Activated CD8-positive, alpha-beta memory T cell treated with anti-CD3 and anti-CD28 coated beads, Interleukin-2, amount 50 U/mL, for 48 hours (primary cell): Measurements from ENCODE around the gene BFAR.
"Not testable (repeated sequence)": the region's sequence is repeated elsewhere in the genome, so short reads cannot be mapped to it uniquely, and the experiment has no call there.

Experiments used
- DNase-seq: peaks from one replicate; pipeline ENCODE4 v3.0.0-alpha.2; 2020

BFAR gene

GRCh38 chr16:14636179-14636950, 3.6 kb downstream of the BFAR start:
- DNase-seq: not testable (repeated sequence)

- DNase-seq: not testable (repeated sequence)
Observed at GRCh38 chr16:14636951-14637240, 4.1 kb downstream of the BFAR start.

GRCh38 chr16:14640538-14640937, 7.8 kb downstream of the BFAR start:
- DNase-seq: no peak

- DNase-seq: no peak
Observed at GRCh38 chr16:14641206-14641605, 8.5 kb downstream of the BFAR start.

GRCh38 chr16:14641926-14642325, 9.2 kb downstream of the BFAR start:
- no peak for DNase-seq

- no peak for DNase-seq
Observed at GRCh38 chr16:14649816-14650215, 17.1 kb downstream of the BFAR start.

- no peak for DNase-seq
Observed at GRCh38 chr16:14650629-14651028, 17.9 kb downstream of the BFAR start.

- no peak for DNase-seq
Observed at GRCh38 chr16:14652726-14653125, 20.0 kb downstream of the BFAR start.

GRCh38 chr16:14658063-14658462, 25.3 kb downstream of the BFAR start:
- DNase-seq: no peak

- DNase-seq: no peak
Observed at GRCh38 chr16:14667347-14668266, 34.9 kb downstream of the BFAR start.

- DNase-seq: no peak
Observed at GRCh38 chr16:14668556-14669223, 35.9 kb downstream of the BFAR start.

- DNase-seq: no peak
Observed at GRCh38 chr16:14669776-14670175, 37.0 kb downstream of the BFAR start.

GRCh38 chr16:14672403-14672971, 39.7 kb downstream of the BFAR start:
- no peak for DNase-seq

- no peak for DNase-seq
Observed at GRCh38 chr16:14676633-14677032, 43.9 kb downstream of the BFAR start.

- no peak for DNase-seq
Observed at GRCh38 chr16:14677627-14678026, 44.9 kb downstream of the BFAR start.

GRCh38 chr16:14678748-14679497, 46.2 kb downstream of the BFAR start:
- DNase-seq: no peak

- DNase-seq: not testable (repeated sequence)
Observed at GRCh38 chr16:14680396-14680795, 47.6 kb downstream of the BFAR start.

- DNase-seq: no peak
Observed at GRCh38 chr16:14681115-14681514, 48.4 kb downstream of the BFAR start.

GRCh38 chr16:14682121-14682520, 49.4 kb downstream of the BFAR start:
- DNase-seq: no peak

- DNase-seq: not testable (repeated sequence)
Observed at GRCh38 chr16:14685870-14686793, 53.4 kb downstream of the BFAR start.

GRCh38 chr16:14694129-14694528, 61.4 kb downstream of the BFAR start, which contains the start of gene PLA2G10:
TSS of gene PLA2G10 (minus strand) at chr16:14694308. CDS start at chr16:14694229, 79 bp downstream.
- not testable (repeated sequence) for DNase-seq
